Right lung (tissue), 10 donors: ENCODE data around the gene RMI2. TPM values are rescaled to one million over a fixed set of nuclear protein-coding genes. Genes with fewer than 3 reads are reported as not detected.
A peak's percentile ranks its signal among the peaks of the same experiment; 100 is the strongest.
"Not testable (repeated sequence)": the region's sequence is repeated elsewhere in the genome, so short reads cannot be mapped to it uniquely, and the experiment has no call there.

Experiments
- DNase-seq, 2 donors: peaks; one replicate each; pipeline ENCODE4 v3.0.0-alpha.2; 2013
- long read RNA-seq, 8 donors: transcript quantifications; one replicate each; lab custom pipeline, GENCODE V29; 2026
- polyA plus RNA-seq, 5 donors: library from polyadenylated mRNA; unstranded; fragments of 120-200 nt; gene quantifications; one replicate each; pipeline versions ENCODE4 v1.2.1 to v1.2.3, GENCODE V29; 2013; ENCODE audit warnings: inconsistent platforms in 1 of 5, low replicate concordance in 1 of 5; ENCODE audit not compliant: insufficient read length in 5 of 5, insufficient read depth in 1 of 5

RMI2 gene
- 10 to 100 TPM; 19.9 to 31.1 (median 30.6) TPM for polyA plus RNA-seq
- long read RNA-seq, donor 1, transcript RMI2-201 (2 exons, 1,457 nt) = major isoform, 22 of 22 reads
- long read RNA-seq, donor 1, partial matches to known transcripts = 0 of 22 reads
- long read RNA-seq, donor 1, other reads (novel, unspliced or antisense) = 0 of 22 reads
- long read RNA-seq, donor 2, transcript RMI2-201 (2 exons, 1,457 nt) = major isoform, 14 of 16 reads
- long read RNA-seq, donor 2, partial matches to known transcripts = 0 of 16 reads
- long read RNA-seq, donor 2, other reads (novel, unspliced or antisense) = 0 of 16 reads
- long read RNA-seq, donor 3, transcript RMI2-201 (2 exons, 1,457 nt) = major isoform, 11 of 17 reads
- long read RNA-seq, donor 3, partial matches to known transcripts = 5 of 17 reads
- long read RNA-seq, donor 3, other reads (novel, unspliced or antisense) = 0 of 17 reads
- long read RNA-seq, donor 4, partial matches to known transcripts = 0 of 3 reads
- long read RNA-seq, donor 4, other reads (novel, unspliced or antisense) = 0 of 3 reads
- long read RNA-seq, donor 5, transcript RMI2-201 (2 exons, 1,457 nt) = major isoform, 19 of 22 reads
- long read RNA-seq, donor 5, partial matches to known transcripts = 0 of 22 reads
- long read RNA-seq, donor 5, other reads (novel, unspliced or antisense) = 0 of 22 reads
- long read RNA-seq, donor 6, transcript RMI2-201 (2 exons, 1,457 nt) = major isoform, 13 of 100 reads
- long read RNA-seq, donor 6, partial matches to known transcripts = 6 of 100 reads
- long read RNA-seq, donor 6, other reads (novel, unspliced or antisense) = 80 of 100 reads
- long read RNA-seq, donor 7, transcript RMI2-201 (2 exons, 1,457 nt) = major isoform, 15 of 138 reads
- long read RNA-seq, donor 7, partial matches to known transcripts = 122 of 138 reads
- long read RNA-seq, donor 7, other reads (novel, unspliced or antisense) = 0 of 138 reads
- long read RNA-seq, donor 8, transcript RMI2-201 (2 exons, 1,457 nt) = major isoform, 11 of 36 reads
- long read RNA-seq, donor 8, partial matches to known transcripts = 0 of 36 reads
- long read RNA-seq, donor 8, other reads (novel, unspliced or antisense) = 25 of 36 reads

DNA sequence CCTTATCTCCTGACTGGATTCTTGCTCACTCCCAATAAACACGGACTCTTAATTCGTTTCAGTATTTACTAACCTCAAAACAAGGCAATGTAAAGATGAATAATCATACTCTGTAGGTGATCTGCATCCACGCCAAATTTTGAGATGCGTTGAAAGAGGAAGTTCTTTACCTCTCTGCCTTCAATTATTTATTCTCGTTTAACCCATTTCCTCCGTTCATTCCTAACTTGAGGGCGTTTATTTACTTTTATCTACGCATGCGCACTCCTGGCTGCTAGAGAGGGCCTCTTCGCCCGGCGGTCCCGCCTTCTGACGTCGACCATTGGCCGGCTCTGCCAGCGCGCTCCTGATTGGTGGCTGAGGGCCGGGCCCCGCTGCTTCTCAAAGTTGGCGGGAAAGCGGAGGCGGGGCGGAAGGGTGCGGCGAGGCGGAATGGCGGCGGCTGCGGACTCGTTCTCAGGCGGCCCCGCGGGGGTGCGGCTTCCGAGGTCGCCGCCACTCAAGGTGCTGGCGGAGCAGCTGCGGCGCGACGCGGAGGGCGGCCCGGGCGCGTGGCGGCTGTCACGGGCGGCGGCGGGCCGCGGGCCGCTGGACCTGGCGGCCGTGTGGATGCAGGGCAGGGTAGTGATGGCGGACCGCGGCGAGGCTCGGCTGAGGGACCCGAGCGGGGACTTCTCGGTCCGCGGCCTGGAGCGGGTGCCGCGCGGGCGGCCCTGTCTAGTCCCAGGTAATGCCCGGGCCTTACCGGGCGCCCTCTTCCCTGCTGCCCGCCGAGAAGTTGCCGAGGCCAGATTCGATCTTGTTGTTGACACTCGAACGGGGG, at the start of gene RMI2:
Gene RMI2, plus strand, starts transcription at position 420 of the 823 bp plus-strand sequence. Its CDS starts 13 bp downstream, at position 433.
- DNase-seq = peak; percentile 96 to 97

DNA sequence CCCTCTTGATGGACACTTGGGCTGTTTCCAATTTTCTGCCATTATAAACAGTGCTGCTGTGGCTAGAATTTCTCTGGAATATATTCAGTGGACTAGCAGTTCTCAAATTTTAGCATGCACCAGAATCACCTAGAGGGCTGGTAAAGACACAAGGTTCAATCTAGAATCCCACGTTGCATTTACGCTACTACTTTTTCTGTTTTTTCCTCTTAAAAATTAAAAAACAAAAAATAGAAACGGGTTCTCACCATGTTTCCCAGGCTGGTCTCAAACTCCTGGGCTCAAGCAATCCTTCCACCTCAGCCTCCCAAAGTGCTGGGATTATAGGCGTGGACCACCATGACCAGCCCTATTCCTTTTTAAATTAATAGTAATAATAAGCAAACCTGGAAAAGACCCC, 49.6 kb upstream of the RMI2 start:
- no peak for DNase-seq

DNA sequence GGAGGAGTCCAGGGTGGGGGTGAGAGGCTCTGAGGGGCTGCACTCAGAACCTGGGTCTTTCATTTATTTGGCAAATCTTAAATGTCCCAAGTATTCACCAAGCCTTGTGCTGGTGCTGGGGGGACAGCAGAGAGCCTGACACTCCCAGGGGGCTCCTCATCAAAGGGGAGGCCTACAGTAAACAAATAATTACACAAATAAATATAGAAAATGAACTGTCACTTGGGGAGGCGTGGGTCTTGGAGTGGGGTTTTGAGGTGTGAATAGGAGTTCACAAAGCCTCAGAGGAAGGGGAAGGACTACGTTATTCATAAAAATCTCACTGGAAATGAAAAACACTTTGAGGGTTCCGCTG, 48.9 kb upstream of the RMI2 start:
- DNase-seq = no peak

DNA sequence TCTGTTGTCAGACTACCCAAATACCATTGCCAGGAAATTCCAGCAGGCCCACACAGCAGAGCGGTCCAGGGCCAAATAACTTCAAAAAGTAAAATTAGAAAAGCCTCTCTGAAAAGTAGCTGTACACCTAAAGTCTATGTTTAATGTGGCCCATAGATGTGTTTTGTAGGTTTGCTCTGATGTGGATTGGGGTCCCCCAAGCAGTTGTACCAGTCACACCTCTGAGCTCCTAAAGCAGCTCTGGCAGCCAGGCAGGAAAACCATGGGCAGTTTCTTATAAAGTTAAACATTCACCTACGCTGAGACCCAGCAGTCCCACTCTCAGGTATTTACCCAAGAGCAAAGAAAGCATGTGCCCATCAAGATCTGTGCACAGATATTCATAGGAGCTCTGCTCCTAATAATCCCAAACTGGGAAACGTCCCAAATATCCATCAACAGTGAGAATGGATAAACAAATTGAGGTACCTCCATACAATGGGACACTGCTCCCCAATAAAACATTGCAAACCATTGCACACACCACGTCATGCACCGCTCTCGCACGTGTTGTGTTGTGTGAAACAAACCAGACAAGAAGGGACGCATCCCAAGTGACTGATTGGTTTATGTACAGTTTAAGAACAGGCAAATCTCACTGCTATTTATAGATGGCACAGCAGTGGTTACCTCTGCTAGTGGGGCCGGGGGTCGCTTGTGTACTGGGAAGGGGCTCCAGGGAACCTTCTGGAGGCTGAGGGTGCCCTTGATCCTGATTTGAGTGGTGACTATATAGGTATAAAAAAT, 48.4 kb upstream of the RMI2 start:
- no peak for DNase-seq

DNA sequence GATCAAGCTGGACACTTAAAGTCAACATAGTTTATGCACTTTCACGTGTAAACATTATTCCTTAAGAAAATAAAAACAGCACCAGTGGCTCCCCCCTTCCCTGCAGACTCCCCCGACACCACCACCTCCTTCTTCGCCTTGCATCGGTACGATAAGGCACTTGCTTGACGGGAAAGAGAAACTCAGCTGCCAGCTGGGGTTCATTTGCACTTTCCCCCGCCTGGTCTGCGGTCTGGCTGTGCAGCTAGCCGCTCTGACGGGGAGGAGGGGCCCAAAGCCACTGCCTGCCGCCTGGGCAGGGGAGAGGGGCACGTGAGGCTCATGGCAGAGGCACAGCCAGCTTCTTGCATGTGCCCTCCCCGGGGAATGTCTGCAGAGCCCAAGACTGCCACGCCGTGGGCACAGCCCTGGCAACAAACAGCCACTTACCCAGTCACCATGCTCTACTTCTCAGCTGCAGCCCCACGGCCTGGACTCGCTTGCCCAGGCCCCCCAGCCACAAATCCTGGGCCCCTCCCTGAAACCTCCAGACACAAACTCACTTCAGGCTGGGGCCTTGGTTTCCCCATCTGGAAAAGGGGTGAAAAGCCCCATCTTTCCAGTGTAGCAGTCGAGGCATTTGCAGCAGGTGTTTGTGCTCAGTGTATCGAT, 47.6 kb upstream of the RMI2 start:
- no peak for DNase-seq

DNA sequence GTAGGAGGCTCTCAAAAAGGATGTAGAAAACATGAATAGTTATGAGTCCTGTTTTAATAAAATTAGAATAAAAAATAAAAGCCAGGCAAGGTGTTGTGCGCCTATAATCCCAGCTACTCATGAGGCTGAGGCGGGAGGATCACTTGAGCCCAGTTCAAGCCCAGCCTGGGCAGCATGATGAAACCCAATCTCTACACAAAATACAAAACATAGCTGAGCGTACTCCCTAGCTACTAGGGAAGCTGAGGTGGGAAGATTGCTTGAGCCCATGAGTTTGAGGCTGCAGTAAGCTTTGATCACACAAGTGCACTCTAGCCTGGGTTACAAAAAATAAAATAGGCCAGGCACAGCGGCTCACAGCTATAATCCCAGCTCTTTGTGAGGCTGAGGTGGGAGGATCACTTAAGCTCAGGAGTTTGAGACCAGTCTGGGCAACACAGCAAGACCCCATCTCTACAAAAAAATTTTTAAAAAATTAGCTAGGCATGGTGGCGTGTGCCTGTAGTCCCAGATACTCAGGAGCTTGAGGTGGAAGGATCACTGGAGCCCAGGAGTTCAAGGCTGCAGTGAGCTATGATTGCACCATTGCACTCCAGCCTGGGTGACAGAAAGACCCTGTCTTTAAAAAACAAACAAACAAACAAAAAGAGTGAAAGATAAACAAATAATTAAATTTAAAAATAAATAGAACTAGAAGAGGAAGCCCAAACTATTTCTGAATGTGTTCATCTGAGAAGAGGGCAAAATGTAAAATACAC, 46.9 kb upstream of the RMI2 start:
- no peak for DNase-seq

DNA sequence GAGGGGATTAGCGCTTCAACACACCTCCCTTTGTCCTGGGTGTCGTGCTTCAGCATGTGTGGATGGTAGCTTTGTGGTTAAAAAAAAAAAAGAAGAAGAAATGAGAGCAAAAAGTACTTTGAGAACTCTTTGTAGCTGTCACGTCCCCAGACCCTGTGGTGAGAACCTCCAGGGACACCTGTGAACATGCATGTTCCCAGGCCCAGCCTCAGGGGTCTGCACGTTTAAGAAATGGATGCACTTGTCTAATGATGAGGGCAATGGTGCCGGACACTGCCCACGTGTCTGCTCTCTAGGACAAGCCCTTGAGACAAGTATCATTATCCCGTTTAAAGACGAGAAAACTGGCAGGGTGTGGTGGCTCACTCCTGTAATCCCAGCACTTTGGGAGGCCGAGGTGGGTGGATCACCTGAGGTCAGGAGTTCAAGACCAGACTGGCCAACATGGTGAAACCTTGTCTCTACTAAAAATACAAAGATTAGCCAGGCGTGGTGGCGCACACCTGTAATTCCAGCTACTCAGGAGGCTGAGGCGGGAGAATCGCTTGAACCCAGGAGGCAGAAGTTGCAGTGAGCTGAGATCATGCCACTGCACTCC, 46.2 kb upstream of the RMI2 start:
- DNase-seq = not testable (repeated sequence)

DNA sequence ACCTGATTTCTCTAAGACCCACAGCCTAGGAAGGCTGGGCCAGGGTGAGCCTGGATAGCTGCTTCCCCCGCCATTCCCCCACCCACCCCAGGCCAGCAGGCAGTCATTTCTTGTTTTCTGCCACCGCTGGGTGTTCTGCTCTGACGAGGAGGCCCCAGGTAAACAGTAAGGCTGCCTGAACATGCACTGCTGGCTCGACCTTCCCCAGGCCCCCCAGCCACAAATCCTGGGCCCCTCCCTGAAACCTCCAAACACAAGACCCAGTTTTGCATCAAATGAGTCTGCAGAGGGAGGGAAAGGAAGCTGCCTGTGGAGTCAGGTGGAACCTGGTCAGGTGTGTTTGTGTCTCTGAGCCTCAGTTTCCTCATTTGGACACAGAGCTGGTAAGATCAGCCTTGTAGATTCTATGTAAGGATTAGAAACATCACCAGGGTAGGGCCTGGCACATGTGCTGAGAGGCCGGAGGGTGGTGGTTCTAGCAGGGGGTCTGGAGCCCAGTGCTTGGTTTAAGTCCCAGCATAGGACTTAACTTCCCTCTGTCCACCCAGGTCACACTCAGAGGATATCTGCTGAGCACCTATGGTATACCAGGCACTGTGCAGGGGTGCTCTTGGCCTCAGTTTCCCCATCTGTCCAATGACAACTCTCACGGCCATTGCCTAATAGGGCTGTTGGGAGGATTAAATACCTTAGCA, 45.2 kb upstream of the RMI2 start:
- DNase-seq = no peak

DNA sequence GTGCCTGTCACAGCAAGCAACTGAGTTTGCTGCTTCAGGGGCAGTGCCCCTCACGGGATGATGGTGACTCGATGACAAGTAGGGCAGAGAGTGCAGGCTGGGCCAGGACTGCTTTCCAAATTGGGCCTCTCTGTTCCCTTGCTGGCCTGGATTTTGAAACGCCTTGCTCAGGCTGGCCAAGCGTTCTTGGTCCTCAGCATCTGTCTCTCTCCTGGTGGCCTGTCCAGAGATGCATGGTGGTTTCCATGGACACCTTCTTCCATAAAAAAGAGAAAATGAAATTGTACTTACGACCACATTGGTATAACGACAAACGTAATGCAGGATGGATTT, 44.7 kb upstream of the RMI2 start:
- DNase-seq = no peak

DNA sequence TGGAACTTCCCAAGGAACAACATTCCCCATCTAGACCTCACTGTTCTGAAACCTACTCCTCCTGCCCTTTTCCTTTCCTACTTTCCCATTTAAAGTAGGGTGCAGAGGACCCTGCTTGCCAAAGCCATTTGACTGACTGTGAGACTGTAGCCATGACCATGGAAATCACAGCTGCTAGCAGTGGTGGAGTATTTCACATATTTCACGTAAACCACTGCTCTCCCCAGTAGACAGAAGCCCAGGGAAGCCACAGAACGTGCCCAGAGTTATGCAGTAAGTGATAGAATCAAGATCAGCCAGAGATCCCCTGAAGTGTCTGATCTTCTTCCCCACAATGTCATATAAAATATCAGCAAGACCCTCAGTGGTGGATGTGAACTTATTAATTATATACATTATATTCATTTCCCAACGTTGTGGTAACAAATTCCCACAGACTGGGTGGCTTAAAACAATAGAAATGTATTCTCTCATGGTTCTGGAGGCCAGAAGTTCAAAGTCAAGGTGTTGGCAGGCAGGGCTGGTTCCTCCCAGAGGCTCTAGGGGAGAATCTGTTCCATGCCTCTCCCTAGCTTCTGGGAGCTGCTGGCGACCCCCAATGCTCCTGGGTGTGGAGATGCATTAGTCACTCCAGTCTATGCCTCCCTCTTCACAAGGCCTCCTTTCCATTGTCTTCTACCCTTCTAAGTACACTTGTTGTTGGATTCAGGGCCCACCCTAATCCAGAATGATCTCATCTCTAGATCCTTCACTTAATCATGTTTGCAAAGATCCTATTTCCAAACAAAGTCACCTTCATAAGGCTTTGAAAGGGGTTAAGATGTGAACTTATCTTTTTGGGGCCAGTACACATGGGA, 43.4 kb upstream of the RMI2 start:
- DNase-seq = no peak

DNA sequence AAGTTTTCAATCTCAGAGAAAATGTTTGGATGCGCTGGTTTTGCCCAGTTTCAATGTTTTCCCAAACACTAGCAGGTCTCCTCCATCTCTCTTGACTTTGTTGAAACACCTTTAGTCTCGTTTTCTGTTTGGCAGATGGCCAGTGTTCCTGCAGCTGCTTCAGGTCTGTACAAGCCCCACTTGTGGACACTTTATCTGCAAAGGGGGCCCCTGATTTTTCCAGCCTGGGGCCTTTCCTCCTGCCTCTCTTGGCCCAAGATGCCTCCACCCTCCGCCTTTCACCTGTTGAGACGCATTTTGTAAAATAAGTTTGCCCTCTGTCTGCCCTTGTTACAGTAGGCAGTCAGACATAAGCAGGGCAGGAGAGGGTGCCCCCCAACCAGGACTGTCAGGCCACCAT, 42.3 kb upstream of the RMI2 start:
- DNase-seq = peak in 1 of 2 donors; percentile 61

DNA sequence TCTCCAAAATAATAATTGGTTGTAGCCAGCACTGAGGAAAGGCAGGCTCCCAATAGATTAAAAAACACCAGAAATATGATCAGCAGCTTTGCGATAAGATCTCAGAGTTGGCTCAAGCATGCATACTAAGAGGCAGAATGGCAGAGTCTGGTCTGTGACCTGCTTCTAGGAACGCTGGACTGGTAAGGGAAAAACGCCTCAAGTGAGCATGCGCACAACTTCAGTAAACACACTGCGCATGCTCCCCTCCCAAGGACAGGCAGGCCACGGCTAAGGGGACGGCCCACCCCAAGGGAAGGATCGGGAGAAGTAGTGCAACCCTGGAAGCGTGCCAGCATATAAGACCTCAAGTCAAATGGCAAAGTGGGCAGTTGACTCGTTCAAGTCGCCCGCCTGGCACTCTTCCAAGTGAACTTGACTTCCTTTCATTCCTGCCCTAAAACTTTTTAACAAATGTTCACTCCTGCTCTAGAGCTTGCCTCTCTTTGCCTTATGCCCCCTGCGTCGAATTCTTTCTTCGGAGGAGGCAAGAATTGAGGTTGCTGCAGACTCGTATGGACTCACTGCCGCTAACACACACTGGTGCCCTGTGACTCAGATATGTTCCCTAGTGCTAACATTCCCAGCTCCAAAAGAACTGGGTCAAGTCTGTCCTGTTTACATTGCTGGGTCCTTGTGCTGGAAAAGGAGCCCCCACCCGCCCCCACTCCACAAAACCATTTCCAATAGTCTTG, 41.7 kb upstream of the RMI2 start:
- peak in 1 of 2 donors; percentile 70 for DNase-seq

DNA sequence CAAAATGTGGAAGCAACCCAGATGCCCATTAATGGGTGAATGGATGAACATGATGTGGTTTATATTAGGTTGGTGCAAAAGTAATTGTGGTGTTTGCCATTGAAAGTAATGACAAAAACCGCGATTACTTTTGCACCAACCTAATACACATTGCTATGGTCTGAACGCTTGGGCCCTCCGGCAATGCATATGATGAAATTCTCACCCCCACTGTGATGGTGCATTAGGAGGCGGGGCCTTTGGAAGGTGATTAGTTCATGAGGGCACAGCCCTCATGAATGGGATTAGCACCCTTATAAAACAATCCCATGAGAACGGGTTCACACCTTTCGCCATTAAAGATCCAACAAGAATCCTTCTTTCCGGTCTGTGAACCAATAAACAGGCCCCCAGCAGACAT, 38.9 kb upstream of the RMI2 start:
- DNase-seq = no peak

DNA sequence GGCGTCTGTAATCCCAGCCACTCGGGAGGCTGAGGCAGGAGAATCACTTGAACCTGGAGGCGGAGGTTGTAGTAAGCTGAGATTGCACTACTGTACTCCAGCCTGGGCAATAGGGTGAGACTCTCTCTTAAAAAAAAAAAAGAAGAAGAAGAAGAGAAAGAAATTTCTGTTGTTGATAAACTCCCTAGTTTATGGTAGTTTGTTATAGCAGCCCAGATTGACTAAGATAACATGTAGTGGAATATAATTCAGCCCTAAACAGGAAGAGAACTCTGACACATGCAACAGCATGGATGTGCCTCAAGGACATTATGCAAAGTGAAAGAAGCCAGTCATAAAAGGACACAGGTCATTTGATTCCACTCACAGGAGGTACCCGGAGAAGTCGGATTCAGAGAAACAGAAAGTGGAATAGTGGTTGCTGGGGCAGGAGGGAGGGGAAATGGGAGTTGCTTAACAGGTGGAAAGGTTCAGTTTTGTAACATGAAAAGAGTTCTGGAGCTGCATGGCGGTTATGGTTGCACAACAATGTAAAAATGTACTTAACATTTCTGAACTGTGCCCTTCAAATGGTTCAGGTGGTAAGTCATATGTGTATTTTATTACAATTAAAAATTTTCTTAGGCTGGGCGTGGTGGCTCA, 38.1 kb upstream of the RMI2 start:
- DNase-seq = peak in 1 of 2 donors; percentile 49

DNA sequence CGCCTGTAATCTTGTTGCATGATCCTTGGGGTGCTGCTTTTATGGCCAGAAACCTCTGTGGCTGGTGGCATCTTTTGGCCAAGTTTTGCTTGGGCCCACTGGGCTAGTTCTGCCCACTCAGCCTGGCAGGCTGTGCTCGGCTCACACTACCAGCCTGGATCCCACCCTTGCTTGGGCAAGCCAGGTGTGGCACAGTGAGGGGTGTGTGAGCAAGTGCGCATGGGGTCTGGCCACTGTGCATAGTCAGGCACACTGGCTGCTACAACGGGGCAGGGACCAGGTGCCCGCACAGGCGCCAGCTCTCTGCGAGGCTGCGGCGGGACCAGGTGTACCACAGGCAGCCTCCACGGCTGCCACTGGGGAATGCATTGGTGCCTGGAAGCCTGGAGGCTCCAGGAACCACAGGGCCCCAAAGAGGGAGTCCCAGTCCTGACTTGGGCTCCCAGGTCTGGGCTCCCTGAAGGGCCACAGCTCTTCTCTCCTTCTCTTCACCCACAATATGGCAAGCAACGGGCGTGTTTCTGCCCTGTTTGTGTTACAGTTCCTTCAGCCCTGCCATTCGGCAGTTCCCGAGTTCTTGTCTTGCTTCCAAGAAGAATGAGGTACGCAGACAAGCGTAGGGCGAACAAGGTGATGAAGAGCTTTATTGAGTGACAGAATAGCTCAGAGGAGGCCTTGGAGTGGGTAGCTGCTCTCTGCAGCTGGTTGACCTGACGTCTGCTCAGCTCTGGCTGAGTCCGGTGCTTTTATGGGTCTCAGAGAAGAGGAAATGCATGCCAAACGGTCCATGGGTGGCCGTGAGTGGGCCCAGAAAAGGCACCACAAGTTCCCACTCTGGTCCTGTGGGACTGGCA, 37.4 kb upstream of the RMI2 start:
- no peak for DNase-seq
